Heart left ventricle (tissue), 16 donors: ENCODE measurements around the gene NXPE3. TPM values are rescaled to one million over a fixed set of nuclear protein-coding genes. Genes with fewer than 3 reads are reported as not detected.

Experiments
- ATAC-seq, 4 donors: fragments of 200-7000 bp; cut with Tn5 transposase; one replicate each; pipeline ENCODE4 v1.9.1; 2020 to 2022; ENCODE audit warnings: moderate library complexity in 4 of 4, mild to moderate bottlenecking in 3 of 4, moderate number of reproducible peaks in 1 of 4
- DNase-seq, 5 donors: peaks; one replicate each; pipeline ENCODE4 v3.0.0-alpha.2; 2020
- H3K27ac ChIP-seq, 12 donors: fragments of 200-600 bp; sonication (generic) in 4 of 12; one replicate each; pipeline versions ENCODE4 v1.5.0 to v1.8.0; 2016 to 2022; ENCODE audit warnings: mild to moderate bottlenecking in 2 of 12
- H3K27me3 ChIP-seq, 9 donors: fragments of 200-600 bp; sonication (generic) in 2 of 9; one replicate each; pipeline versions ENCODE4 v1.5.1 to v1.8.0; 2016 to 2022; ENCODE audit warnings: mild to moderate bottlenecking in 3 of 9
- H3K36me3 ChIP-seq, 9 donors: fragments of 200-600 bp; sonication (generic) in 2 of 9; one replicate each; pipeline versions ENCODE4 v1.5.0 to v1.8.0; 2018 to 2022; ENCODE audit warnings: mild to moderate bottlenecking in 2 of 9
- H3K4me1 ChIP-seq, 12 donors: fragments of 200-600 bp; sonication (generic) in 4 of 12; one replicate each; pipeline versions ENCODE4 v1.5.0 to v1.8.0; 2016 to 2022; ENCODE audit warnings: mild to moderate bottlenecking in 3 of 12
- H3K4me3 ChIP-seq, 12 donors: fragments of 200-600 bp; sonication (generic) in 4 of 12; one replicate each; pipeline versions ENCODE4 v1.5.0 to v1.8.0; 2017 to 2022; ENCODE audit warnings: mild to moderate bottlenecking in 9 of 12, moderate library complexity in 4 of 12
- H3K9me3 ChIP-seq, 12 donors: fragments of 200-600 bp; sonication (generic) in 4 of 12; one replicate each; pipeline versions ENCODE4 v1.5.0 to v1.8.0; 2016 to 2022; ENCODE audit warnings: mild to moderate bottlenecking in 1 of 12
- POLR2A ChIP-seq, 2 donors: fragments of 450-650 bp; IDR thresholded peaks; one replicate each; pipeline ENCODE4 v1.6.1; 2017; ENCODE audit warnings: antibody characterized with exemption in 2 of 2, mild to moderate bottlenecking in 2 of 2, moderate library complexity in 2 of 2
- WGBS, 4 donors: extraction: QIAGEN DNeasy Blood & Tissue Kit in 2 of 4; methylation state at CpG; one replicate each; pipeline versions ENCODE4 v1.1.5 to v1.1.7; 2013 to 2018; 5-methylcytosine and 5-hydroxymethylcytosine counted together
- intact Hi-C, 10 donors: fragments of 100-400 bp; cut with DNase I; formaldehyde crosslinking; loops; one replicate each; pipeline versions ENCODE4 v1.11.1 to v1.14.2; 2022
- polyA plus RNA-seq, 2 donors: library from polyadenylated mRNA; stranded (reverse); fragments of 200-250 nt; gene quantifications; one replicate each; pipeline ENCODE4 v1.2.3, GENCODE V29; 2013
- total RNA-seq, 9 donors: library from RNA; depleted of rRNA in 2 of 9; stranded (reverse); fragments of >200 nt in 2 of 9; fragmentation: NEBNext Ultra II Directional in 3 of 9; extraction: Animal tissue kit (Norgen Biotek cat#: 25700) in 3 of 9; gene quantifications; one replicate each; pipeline versions ENCODE4 v1.1.0 to v1.2.4, GENCODE V29; 2016 to 2023
- TF ChIP-seq, protein P1 (sequence below), 12 donors: fragments of 200-600 bp; sonication (generic) in 4 of 12; IDR thresholded peaks; one replicate each; pipeline versions ENCODE4 v1.5.0 to v1.8.0; 2018 to 2022; ENCODE audit warnings: antibody characterized with exemption in 12 of 12, mild to moderate bottlenecking in 5 of 12
- donor health status: ischemic (EF 13 %, LVEDD 7.1; RV severe dilation, severe dysfunction).
- donor health status: healthy with polysubstance abuse.
- donor health status: DM: no; HTN: yes; CAD: no.
- donor health status: DM: no; HTN: no; CAD: no.
- donor health status: ischemic (EF 25% LVEDD 6.9; RV normal size, moderate dysfunction).
- donor health status: ischemic (EF 25% LVEDD 5.7; RV mildly dilated, moderate dysfunction).
- donor health status: healthy.
- donor health status: DM: yes; HTN: yes; CAD: no.
- donor health status: ischemic (EF 35%, LVEDD 5.7; RV mildly dilated, moderate dysfunction).
- donor health status: nonischemic (EF 11% LVEDD 7.7; RV severe dilation, severe dysfunction).
- donor health status: DM: yes; HTN: yes; CAD: no.
- donor health status: PGD.
- donor health status: ischemic (EF 29% LVEDD 5.4; RV normal size, mild dysfunction).
- donor health status: nonischemic (EF 23%, LVEDD 6.1; RV moderate dilation, normal function).

Gene NXPE3
- total and polyA plus RNA-seq, 11 donors, result 13.3 to 43.8 (median 35.6) TPM

DNA sequence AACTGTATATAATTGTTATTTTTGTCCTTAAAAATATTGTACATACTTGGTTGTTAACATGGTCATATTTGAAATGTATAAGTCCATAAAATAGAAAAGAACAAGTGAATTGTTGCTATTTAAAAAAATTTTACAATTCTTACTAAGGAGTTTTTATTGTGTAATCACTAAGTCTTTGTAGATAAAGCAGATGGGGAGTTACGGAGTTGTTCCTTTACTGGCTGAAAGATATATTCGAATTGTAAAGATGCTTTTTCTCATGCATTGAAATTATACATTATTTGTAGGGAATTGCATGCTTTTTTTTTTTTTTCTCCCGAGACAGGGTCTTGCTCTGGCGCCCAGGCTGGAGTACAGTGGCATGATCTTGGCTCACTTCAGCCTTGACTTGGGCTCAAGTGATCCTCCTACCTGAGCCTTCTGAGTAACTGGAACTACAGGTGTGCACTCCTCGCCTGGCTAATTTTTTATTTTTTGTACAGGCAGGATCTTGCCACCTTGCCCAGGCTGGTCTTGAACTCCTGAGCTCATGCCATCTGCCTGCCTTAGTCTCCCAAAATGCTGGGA, 81.0 kb downstream of the NXPE3 start:
- Histone ChIP-seq H3K4me1 (peaks cover 0 to 31% (median 0%) of the 10 kb centered on the region in 12 donors), H3K4me3 (no peak overlapping the region), H3K9me3 (no peaks in the 10 kb centered on the region), H3K36me3 (peaks cover 0 to 83% (median 71%) of the 10 kb centered on the region in 9 donors), H3K27me3 (no peaks in the 10 kb centered on the region), H3K27ac (no peak overlapping the region)
- WGBS, 4 donors, result 93 to 97% (median 94%) methylated on average over 5 of the region's 5 CpGs
- DNase-seq (no peak), ATAC-seq (no peak)
- intact Hi-C loops, result loop anchor here in 3 of 10 donors (10.0 kb wide), 3 partner anchors 45 to 245 kb away; no protein-coding TSS in a partner anchor
- no peak for TF ChIP-seq POLR2A (IDR thresholded peaks at IDR 0.05)
- TF ChIP-seq, protein P1, sequence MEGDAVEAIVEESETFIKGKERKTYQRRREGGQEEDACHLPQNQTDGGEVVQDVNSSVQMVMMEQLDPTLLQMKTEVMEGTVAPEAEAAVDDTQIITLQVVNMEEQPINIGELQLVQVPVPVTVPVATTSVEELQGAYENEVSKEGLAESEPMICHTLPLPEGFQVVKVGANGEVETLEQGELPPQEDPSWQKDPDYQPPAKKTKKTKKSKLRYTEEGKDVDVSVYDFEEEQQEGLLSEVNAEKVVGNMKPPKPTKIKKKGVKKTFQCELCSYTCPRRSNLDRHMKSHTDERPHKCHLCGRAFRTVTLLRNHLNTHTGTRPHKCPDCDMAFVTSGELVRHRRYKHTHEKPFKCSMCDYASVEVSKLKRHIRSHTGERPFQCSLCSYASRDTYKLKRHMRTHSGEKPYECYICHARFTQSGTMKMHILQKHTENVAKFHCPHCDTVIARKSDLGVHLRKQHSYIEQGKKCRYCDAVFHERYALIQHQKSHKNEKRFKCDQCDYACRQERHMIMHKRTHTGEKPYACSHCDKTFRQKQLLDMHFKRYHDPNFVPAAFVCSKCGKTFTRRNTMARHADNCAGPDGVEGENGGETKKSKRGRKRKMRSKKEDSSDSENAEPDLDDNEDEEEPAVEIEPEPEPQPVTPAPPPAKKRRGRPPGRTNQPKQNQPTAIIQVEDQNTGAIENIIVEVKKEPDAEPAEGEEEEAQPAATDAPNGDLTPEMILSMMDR (IDR thresholded peaks at IDR 0.05), result no peak

DNA sequence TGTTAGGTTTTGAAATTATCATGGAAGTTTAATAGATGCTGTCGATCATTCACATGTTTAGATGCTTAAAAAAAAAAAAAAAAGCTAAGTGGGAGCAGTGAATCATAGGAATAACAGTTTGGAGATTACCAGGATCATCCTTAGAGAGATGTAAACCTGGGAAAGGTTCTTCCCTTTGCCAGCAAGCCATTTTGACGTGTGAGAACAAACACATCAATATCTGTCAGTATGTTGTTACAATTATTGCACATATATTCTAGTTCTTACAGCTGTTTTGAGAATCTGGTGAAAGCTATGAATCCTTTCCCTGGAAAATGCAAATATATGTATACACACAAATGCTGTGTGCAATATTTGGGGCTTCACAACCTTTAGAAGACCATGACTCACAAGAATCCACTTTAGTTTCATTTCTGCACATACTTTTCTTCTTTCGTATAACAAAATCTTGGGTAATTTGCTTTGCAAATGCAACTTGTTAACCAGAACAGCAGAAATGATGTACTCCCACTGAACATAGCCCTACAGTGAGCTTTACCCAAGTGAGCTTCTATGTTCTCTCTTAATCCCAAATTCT, 82.3 kb downstream of the NXPE3 start:
- DNase-seq, result no peak
- H3K27ac ChIP-seq, result no peak overlapping the region
- no peak for ATAC-seq
- no peaks in the 10 kb centered on the region for H3K9me3 ChIP-seq
- intact Hi-C loops, result loop anchor here in 3 of 10 donors (10.0 kb wide), 3 partner anchors 46 to 244 kb away; no protein-coding TSS in a partner anchor
- H3K4me1 ChIP-seq, result peaks cover 0 to 19% (median 0%) of the 10 kb centered on the region in 12 donors
- TF ChIP-seq POLR2A (IDR thresholded peaks at IDR 0.05), result no peak
- TF ChIP-seq, protein P1 (IDR thresholded peaks at IDR 0.05), result no peak
- WGBS, 4 donors, result 87 to 93% (median 90%) methylated on average over 3 of the region's 3 CpGs
- H3K27me3 ChIP-seq, result no peaks in the 10 kb centered on the region
- H3K4me3 ChIP-seq, result no peak overlapping the region
- H3K36me3 ChIP-seq, result peaks cover 0 to 70% (median 58%) of the 10 kb centered on the region in 9 donors

DNA sequence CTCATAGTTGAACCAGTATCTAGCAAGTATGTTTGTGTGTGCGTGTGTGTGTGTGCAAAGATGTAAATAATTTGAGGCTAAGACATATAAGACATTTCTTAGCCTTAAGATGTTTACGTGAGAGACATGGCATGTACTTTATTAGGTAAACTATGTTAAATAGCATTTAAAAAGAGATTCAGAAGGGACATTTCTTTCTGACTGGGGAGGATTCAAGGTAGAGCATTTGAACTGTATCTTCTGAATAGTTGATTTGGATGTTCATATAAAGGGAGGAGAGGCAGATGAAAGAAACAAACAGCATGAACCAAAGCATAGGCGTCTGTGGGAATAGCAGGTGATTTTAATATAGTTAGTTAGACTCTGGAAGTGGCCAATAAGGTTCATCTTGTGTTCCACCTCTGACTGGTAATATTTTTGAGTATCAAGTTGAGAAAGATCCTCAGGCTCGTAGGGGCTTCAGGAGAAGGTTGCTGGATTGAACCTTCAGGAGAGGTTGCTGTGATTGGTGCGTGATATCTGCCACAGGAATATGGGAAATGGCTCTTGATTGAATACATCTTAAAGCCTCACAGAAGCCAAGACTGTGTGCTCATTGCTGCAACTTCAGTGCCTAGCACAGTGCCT, 82.9 kb downstream of the NXPE3 start:
- H3K36me3 ChIP-seq, result peaks cover 0 to 64% (median 52%) of the 10 kb centered on the region in 9 donors

More for the DNA sequence above, 82.9 kb downstream of the NXPE3 start:
- Histone ChIP-seq H3K9me3 (no peaks in the 10 kb centered on the region), H3K27ac (no peak overlapping the region), H3K4me3 (no peak overlapping the region), H3K4me1 (peaks cover 0 to 13% (median 0%) of the 10 kb centered on the region in 12 donors), H3K27me3 (no peaks in the 10 kb centered on the region)
- DNase-seq (no peak), ATAC-seq (no peak)
- TF ChIP-seq, protein P1 (IDR thresholded peaks at IDR 0.05), result no peak
- TF ChIP-seq POLR2A (IDR thresholded peaks at IDR 0.05), result no peak
- 79 to 87% (median 83%) methylated on average over 5 of the region's 5 CpGs for WGBS, 4 donors
- intact Hi-C loops, result loop anchor here in 3 of 10 donors (10.0 kb wide), 3 partner anchors 47 to 243 kb away; no protein-coding TSS in a partner anchor
